ENCODE data around the gene PUM2.

The PUM2 gene

DNA sequence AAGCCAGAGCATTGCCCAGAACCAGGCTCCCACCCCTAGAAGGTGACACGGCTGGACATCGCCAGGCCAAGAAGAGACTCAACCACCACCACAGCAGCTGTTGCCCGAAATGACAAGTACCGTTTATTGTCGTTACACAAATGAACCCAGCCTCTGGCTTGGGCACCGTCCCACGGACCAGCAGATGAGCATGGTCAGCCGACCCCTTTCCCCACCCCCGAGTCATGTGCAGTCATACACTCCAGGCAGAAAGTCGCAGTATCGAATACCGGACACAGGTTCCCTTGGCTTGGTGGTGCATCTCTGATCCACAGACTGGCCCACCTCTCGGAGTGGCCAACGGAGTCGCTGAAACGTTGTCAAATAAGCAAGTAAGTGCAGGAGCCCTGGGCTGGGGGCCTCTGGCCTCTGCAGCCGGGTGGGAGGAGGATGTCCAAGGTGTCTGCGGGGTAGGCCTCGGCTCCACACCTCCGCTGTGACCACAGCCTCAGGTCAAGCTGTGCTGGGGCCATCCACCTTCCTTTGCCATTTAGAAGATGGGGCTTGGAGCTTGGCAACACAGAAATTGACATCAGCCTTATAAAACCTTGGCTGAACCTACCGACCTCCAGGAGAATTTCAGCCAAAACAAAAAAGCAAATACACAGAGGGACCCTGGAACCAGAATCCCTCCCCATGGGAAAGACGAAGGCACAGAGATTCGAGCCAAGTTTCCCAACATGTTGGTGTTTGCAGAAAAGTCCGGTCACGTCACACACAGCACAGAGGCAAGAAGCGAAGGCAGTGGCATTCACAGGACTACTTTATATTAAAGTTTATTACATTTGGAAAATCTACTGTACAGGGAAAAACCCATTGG lies 149.7 kb downstream of the PUM2 start:
- TF ChIP-seq TAF1 (IDR thresholded peaks at IDR 0.05; ENCODE audit: low read depth, low read length) (no peak), SPI1 (IDR thresholded peaks at IDR 0.05; ENCODE audit: low read depth, low read length) (no peak), PAX5 (IDR thresholded peaks at IDR 0.05; ENCODE audit: insufficient read depth, low read length, severe bottlenecking) (no peak), POLR2A (IDR thresholded peaks at IDR 0.05; ENCODE audit: low read depth, low read length) (no peak), POU2F2 (IDR thresholded peaks at IDR 0.05; ENCODE audit: low read depth, low read length) (no peak), POLR2AphosphoS5 (IDR thresholded peaks at IDR 0.05; ENCODE audit: low read depth, low read length) (no peak)
- DNase-seq (ENCODE audit: insufficient read length, low spot score) (no peak), FAIRE-seq (no peak)

DNA sequence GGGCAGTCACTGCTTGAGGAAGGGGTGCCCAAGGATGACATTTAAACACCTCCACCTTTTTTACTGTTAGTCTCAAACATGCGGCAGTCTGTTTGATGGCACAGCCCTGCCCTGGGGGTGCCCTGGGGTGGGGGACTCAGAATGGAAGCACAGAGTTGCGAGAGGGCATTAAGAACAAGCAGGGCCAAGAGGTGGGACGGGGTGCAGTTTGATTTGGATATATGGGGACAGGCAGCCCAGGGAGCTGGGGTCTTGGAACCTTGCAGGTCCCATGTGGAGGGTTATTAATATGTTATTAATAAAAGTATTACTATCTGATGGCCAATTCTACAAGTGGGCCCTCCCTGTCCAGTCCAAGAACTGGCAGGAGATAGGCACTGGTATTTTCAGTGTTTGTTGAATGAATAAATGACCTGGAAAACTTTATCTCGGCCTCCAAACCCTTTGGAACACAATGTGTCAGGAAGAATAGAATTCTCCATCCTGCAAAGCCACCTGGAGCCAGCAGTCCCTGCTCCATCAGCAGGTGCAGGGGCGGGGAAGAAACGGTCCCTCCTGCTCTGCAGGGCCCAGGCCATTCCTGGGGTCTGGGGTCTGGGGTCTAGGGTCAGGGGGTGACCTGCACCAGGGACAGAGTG lies 150.9 kb downstream of the PUM2 start:
- FAIRE-seq (no peak), DNase-seq (ENCODE audit: insufficient read length, low spot score) (no peak)
- TF ChIP-seq TAF1 (IDR thresholded peaks at IDR 0.05; ENCODE audit: low read depth, low read length): no peak
- no peak for TF ChIP-seq POLR2A (IDR thresholded peaks at IDR 0.05; ENCODE audit: low read depth, low read length)
- no peak for TF ChIP-seq PAX5 (IDR thresholded peaks at IDR 0.05; ENCODE audit: insufficient read depth, low read length, severe bottlenecking)
- no peak for TF ChIP-seq POLR2AphosphoS5 (IDR thresholded peaks at IDR 0.05; ENCODE audit: low read depth, low read length)
- TF ChIP-seq POU2F2 (IDR thresholded peaks at IDR 0.05; ENCODE audit: low read depth, low read length): no peak
- no peak for TF ChIP-seq SPI1 (IDR thresholded peaks at IDR 0.05; ENCODE audit: low read depth, low read length)

DNA sequence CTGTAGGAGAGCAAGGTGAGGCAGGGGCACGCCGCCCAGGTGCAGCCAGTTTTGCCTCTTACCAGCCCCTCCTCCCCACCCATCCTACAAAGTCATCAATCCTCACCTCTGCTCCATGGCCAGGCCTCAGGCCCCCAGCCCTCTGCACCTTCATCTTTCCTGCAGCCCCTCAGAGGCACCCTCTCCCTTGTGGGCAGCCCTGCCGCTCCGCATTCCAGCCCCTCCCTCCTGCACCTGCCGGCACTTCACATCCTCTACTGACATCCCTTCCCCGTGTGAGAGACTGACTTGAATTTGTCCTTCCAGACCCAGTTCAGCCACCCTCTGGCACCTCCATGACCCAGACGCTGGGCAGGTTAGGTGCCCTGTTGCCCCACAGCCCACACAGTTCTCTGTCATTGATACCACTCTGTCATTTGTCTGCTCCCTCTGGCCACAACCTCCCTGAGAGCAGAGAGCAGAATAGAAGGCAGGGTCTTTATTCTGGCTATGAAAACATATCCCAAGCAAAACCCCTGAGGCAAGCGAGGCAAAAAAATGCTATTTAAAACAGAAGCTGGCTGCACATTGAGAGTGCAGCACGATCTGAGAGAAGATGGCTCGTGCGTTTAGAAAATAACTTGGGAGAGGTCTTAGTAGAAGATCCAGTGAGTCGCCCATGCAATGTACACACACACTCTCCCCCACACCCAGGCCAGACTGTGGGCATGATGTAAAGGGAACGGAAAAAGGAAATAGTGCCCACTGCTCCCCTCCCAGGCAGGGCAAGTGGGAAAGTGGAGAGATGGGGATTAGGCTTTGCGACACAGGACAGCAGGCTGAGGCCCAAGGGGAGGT lies 151.6 kb downstream of the PUM2 start:
- TF ChIP-seq POLR2AphosphoS5 (IDR thresholded peaks at IDR 0.05; ENCODE audit: low read depth, low read length) (no peak), POU2F2 (IDR thresholded peaks at IDR 0.05; ENCODE audit: low read depth, low read length) (no peak), POLR2A (IDR thresholded peaks at IDR 0.05; ENCODE audit: low read depth, low read length) (no peak), TAF1 (IDR thresholded peaks at IDR 0.05; ENCODE audit: low read depth, low read length) (no peak), PAX5 (IDR thresholded peaks at IDR 0.05; ENCODE audit: insufficient read depth, low read length, severe bottlenecking) (no peak), SPI1 (IDR thresholded peaks at IDR 0.05; ENCODE audit: low read depth, low read length) (no peak)
- FAIRE-seq (no peak), DNase-seq (ENCODE audit: insufficient read length, low spot score) (no peak)
